SK-N-SH (cell line): ENCODE data around the gene PPT2. TPM values are rescaled to one million over a fixed set of nuclear protein-coding genes. Genes with fewer than 3 reads are reported as not detected.
A peak's percentile ranks its signal among the peaks of the same experiment; 100 is the strongest.
"Not testable (repeated sequence)": the region's sequence is repeated elsewhere in the genome, so short reads cannot be mapped to it uniquely, and the experiment has no call there.

Experiments
- CTCF ChIA-PET: fragments of 300-600, 350-600 bp; formaldehyde crosslinking; extraction: SDS; loops from one replicate; lab custom pipeline; 2021; lab: Yijun Ruan, JAX
- POLR2A ChIA-PET: fragments of 350-600 bp; sonication (Branson Sonifier 250); formaldehyde crosslinking; extraction: SDS; loops from one replicate; lab custom pipeline; 2020; ENCODE audit warnings: antibody characterized with exemption, inconsistent platforms; lab: Yijun Ruan, JAX
- DNase-seq: peaks from one replicate; pipeline ENCODE4 v3.0.0; 2012
- H2AFZ ChIP-seq: fragments of 200-600 bp; sonication (generic); 2 replicates; pipeline ENCODE4 v1.8.1; 2016; ENCODE audit warnings: antibody characterized with exemption, mild to moderate bottlenecking, low read depth
- H3F3A ChIP-seq: fragments of 200-600 bp; sonication (generic); replicated peaks from 2 replicates; pipeline ENCODE3; 2016; ENCODE audit warnings: antibody characterized with exemption, mild to moderate bottlenecking; ENCODE audit not compliant: insufficient read depth
- H3K27ac ChIP-seq, 2 experiments: fragments of 200-500 bp in 1 of 2; fragments of 200-600 bp in 1 of 2; sonication (Bioruptor generic) in 1 of 2; sonication (generic), shearing (Covaris generic) in 1 of 2; 2 replicates each; pipeline versions ENCODE4 v1.5.1 to v1.6.1; 2014 to 2016; ENCODE audit warnings: low read depth in 2 of 2, inconsistent platforms in 1 of 2, low read length in 1 of 2, mild to moderate bottlenecking in 1 of 2, mixed read lengths in 1 of 2
- H3K27me3 ChIP-seq: fragments of 200-600 bp; sonication (generic), shearing (Covaris generic); 2 replicates; pipeline ENCODE4 v1.6.1; 2016; ENCODE audit warnings: mixed run types; ENCODE audit not compliant: insufficient read depth
- H3K36me3 ChIP-seq, 2 experiments: fragments of 200-500 bp in 1 of 2; fragments of 200-600 bp in 1 of 2; sonication (Bioruptor generic) in 1 of 2; sonication (generic) in 1 of 2; replicated peaks in 1 of 2; 2 replicates each; pipeline versions ENCODE3 to v1.5.1; 2014 to 2016; ENCODE audit warnings: low read length in 1 of 2, mild to moderate bottlenecking in 1 of 2; ENCODE audit not compliant: insufficient read depth in 2 of 2, control insufficient read depth in 1 of 2
- H3K4me1 ChIP-seq, 2 experiments: fragments of 200-500 bp in 1 of 2; fragments of 200-600 bp in 1 of 2; sonication (Bioruptor generic) in 1 of 2; sonication (generic), shearing (Covaris generic) in 1 of 2; 2 replicates each; pipeline versions ENCODE4 v1.5.1 to v1.6.1; 2014 to 2016; ENCODE audit warnings: low read depth in 1 of 2, low read length in 1 of 2, mixed run types in 1 of 2; ENCODE audit not compliant: insufficient read depth in 2 of 2, control insufficient read depth in 1 of 2
- H3K4me2 ChIP-seq: fragments of 200-600 bp; sonication (generic), shearing (Covaris generic); 2 replicates; pipeline ENCODE4 v1.6.1; 2017; ENCODE audit warnings: mixed run types
- H3K4me3 ChIP-seq, 2 experiments: fragments of 200-500 bp in 1 of 2; fragments of 200-600 bp in 1 of 2; sonication (Bioruptor generic) in 1 of 2; sonication (generic), shearing (Covaris generic) in 1 of 2; 2 replicates each; pipeline versions ENCODE4 v1.5.1 to v1.8.1; 2014 to 2016; ENCODE audit warnings: low read depth in 2 of 2, inconsistent platforms in 1 of 2, low read length in 1 of 2, mild to moderate bottlenecking in 1 of 2, mixed read lengths in 1 of 2, moderate library complexity in 1 of 2
- H3K79me2 ChIP-seq: fragments of 200-600 bp; sonication (generic); 2 replicates; pipeline ENCODE4 v1.8.1; 2017; ENCODE audit warnings: mild to moderate bottlenecking; ENCODE audit not compliant: insufficient read depth
- H3K9ac ChIP-seq: fragments of 200-600 bp; sonication (generic); 2 replicates; pipeline ENCODE4 v1.6.1; 2017; ENCODE audit warnings: mixed run types
- H3K9me2 ChIP-seq: fragments of 200-600 bp; sonication (generic); 2 replicates; pipeline ENCODE4 v1.6.1; 2017; ENCODE audit warnings: mixed run types
- H3K9me3 ChIP-seq: fragments of 200-600 bp; sonication (generic); 2 replicates; pipeline ENCODE4 v1.6.1; 2017; ENCODE audit warnings: mixed run types, mild to moderate bottlenecking, moderate library complexity
- H4K20me1 ChIP-seq: fragments of 200-600 bp; sonication (generic); 2 replicates; pipeline ENCODE4 v1.6.1; 2017; ENCODE audit warnings: mild to moderate bottlenecking, mixed run types; ENCODE audit not compliant: insufficient read depth
- GABPA ChIP-seq: IDR thresholded peaks from 2 replicates; pipeline ENCODE4 v1.4.0; 2012; ENCODE audit warnings: low read depth, mild to moderate bottlenecking
- IRF3 ChIP-seq: fragments of 150-350 bp; IDR thresholded peaks from 2 replicates; pipeline ENCODE4 v1.6.1; 2016; ENCODE audit warnings: mild to moderate bottlenecking, low read depth, low read length
- RFX5 ChIP-seq: IDR thresholded peaks from 2 replicates; pipeline ENCODE4 v1.6.1; 2012; ENCODE audit warnings: mild to moderate bottlenecking, improper control_type of control experiment, low read length
- TAF1 ChIP-seq: IDR thresholded peaks from 2 replicates; pipeline ENCODE4 v1.6.1; 2012; ENCODE audit warnings: low read depth, mild to moderate bottlenecking, low read length, moderate library complexity, borderline replicate concordance
- WGBS: methylation state at CpG from one replicate; pipeline ENCODE4 v1.1.6; 2017; ENCODE audit warnings: low lambda C conversion rate; 5-methylcytosine and 5-hydroxymethylcytosine counted together
- polyA plus RNA-seq, 3 experiments: library from polyadenylated mRNA; depleted of rRNA; stranded (reverse); fragments of >200 nt; gene quantifications; 2 replicates each; pipeline ENCODE4 v1.2.3, GENCODE V29; 2012
- TF ChIP-seq, protein P1 (sequence below): IDR thresholded peaks from 2 replicates; pipeline ENCODE4 v1.6.1; 2012; ENCODE audit warnings: mild to moderate bottlenecking, low read depth, low read length, moderate library complexity

The PPT2 gene
- polyA plus RNA-seq, 1 of the 3 experiments (the other 2 are of a cell fraction), result 32.7 TPM

DNA sequence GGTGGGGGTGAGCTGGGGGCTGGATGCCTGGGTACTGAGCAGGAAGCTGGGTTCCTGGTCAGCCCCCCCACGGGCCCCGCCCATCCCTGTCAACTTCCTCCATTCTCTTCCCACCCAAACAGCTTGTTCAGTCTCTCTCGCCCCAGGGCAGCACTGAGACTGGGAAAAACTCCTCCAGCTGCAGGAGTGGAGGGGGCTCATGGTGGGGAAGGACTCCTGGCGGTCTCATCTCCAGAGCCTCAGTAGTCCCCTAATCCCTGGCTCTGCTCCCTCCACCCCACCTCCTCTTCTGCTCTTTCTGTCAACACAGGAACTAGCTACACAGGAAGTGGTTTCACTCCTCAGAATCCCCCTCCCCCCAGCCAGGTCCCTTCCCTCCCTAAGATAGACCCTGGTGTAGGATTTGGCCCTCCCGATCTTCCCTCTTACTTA lies 38.7 kb downstream of the PPT2 start, which contains the start of gene GPSM3:
Gene GPSM3 (minus strand): TSS at position 36 of the 432 bp plus-strand sequence. CDS start 130 bp downstream, outside the sequence.
- Histone ChIP-seq H3K9me2 (no peaks in the 10 kb centered on the region), H3K27ac (peak within 1 kb of the TSS in 1 of 2 experiments; percentile 29; a peak in 1 of 4 replicates), H3K9ac (no peak within 1 kb of the TSS), H3K36me3 (peaks cover 1 to 2% of the 10 kb centered on the region in 2 experiments), H3K9me3 (no peaks in the 10 kb centered on the region), H4K20me1 (no peaks in the 10 kb centered on the region), H2AFZ (no peak within 1 kb of the TSS), H3K79me2 (peaks cover 21% of the 10 kb centered on the region), H3F3A (peaks cover 15% of the 10 kb centered on the region), H3K27me3 (no peaks in the 10 kb centered on the region), H3K4me3 (no peak within 1 kb of the TSS), H3K4me1 (peaks cover 6 to 34% of the 10 kb centered on the region in 2 experiments; a peak in 1 of 4 replicates), H3K4me2 (0 out of 2 replicates have a peak within 1 kb of the TSS, but pooled peaks have one; percentile 10)
- 83% methylated on average over 4 of the region's 5 CpGs for WGBS
- no peak for DNase-seq
- POLR2A ChIA-PET, result no interaction called here
- CTCF ChIA-PET, result interaction anchor here (1.6 kb wide), 1 partner anchor 74 kb away, joined by 4 read pairs; no protein-coding TSS in a partner anchor
- peak; percentile 35; the same call in 1 of the 2 replicates for TF ChIP-seq GABPA
- TF ChIP-seq IRF3, result no peak
- TF ChIP-seq, protein P1, sequence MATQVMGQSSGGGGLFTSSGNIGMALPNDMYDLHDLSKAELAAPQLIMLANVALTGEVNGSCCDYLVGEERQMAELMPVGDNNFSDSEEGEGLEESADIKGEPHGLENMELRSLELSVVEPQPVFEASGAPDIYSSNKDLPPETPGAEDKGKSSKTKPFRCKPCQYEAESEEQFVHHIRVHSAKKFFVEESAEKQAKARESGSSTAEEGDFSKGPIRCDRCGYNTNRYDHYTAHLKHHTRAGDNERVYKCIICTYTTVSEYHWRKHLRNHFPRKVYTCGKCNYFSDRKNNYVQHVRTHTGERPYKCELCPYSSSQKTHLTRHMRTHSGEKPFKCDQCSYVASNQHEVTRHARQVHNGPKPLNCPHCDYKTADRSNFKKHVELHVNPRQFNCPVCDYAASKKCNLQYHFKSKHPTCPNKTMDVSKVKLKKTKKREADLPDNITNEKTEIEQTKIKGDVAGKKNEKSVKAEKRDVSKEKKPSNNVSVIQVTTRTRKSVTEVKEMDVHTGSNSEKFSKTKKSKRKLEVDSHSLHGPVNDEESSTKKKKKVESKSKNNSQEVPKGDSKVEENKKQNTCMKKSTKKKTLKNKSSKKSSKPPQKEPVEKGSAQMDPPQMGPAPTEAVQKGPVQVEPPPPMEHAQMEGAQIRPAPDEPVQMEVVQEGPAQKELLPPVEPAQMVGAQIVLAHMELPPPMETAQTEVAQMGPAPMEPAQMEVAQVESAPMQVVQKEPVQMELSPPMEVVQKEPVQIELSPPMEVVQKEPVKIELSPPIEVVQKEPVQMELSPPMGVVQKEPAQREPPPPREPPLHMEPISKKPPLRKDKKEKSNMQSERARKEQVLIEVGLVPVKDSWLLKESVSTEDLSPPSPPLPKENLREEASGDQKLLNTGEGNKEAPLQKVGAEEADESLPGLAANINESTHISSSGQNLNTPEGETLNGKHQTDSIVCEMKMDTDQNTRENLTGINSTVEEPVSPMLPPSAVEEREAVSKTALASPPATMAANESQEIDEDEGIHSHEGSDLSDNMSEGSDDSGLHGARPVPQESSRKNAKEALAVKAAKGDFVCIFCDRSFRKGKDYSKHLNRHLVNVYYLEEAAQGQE, result no peak
- TF ChIP-seq TAF1, result no peak
- no peak for TF ChIP-seq RFX5

- H3K4me3 ChIP-seq, H3K27ac ChIP-seq: not testable (repeated sequence)
These were observed 39.2 kb downstream of the PPT2 start for GRCh38 chr6:32193096-32193495.

More at GRCh38 chr6:32193096-32193495, 39.2 kb downstream of the PPT2 start:
- DNase-seq, H3K9ac ChIP-seq, H3K4me2 ChIP-seq, H3K27me3 ChIP-seq, POLR2A ChIA-PET, H3K9me3 ChIP-seq, H3K9me2 ChIP-seq, H2AFZ ChIP-seq, H3K36me3 ChIP-seq, H4K20me1 ChIP-seq: not testable (repeated sequence)
- peaks cover 16% of the 10 kb centered on the region for H3K79me2 ChIP-seq
- CTCF ChIA-PET, result interaction anchor here (1.6 kb wide), 1 partner anchor 74 kb away, joined by 4 read pairs; no protein-coding TSS in a partner anchor
- H3F3A ChIP-seq, result peaks cover 15% of the 10 kb centered on the region
- peaks cover 6 to 34% of the 10 kb centered on the region in 2 experiments; a peak in 1 of 4 replicates for H3K4me1 ChIP-seq
- WGBS, result 85% methylated on average over 12 of the region's 13 CpGs
